HepG2 (cell line): ENCODE results near the gene ABHD17A. TPM values are rescaled to one million over a fixed set of nuclear protein-coding genes. Genes with fewer than 3 reads are reported as not detected.
A peak's percentile ranks its signal among the peaks of the same experiment; 100 is the strongest.

Source experiments
- DZIP1 ChIP-seq: sonication (generic); formaldehyde crosslinking; IDR thresholded peaks from 2 replicates; pipeline ENCODE4 v1.5.0; 2020; ENCODE audit warnings: mild to moderate bottlenecking, missing genetic modification reagents
- HNF1B ChIP-seq: sonication (generic); formaldehyde crosslinking; IDR thresholded peaks from 2 replicates; pipeline ENCODE4 v1.5.1; 2020; ENCODE audit warnings: mild to moderate bottlenecking, moderate library complexity, missing genetic modification reagents
- JUND ChIP-seq: sonication (generic); formaldehyde crosslinking; IDR thresholded peaks from 2 replicates; pipeline ENCODE4 v1.8.0; 2022; ENCODE audit warnings: mild to moderate bottlenecking, missing genetic modification reagents
- NAIF1 ChIP-seq: sonication (generic); formaldehyde crosslinking; IDR thresholded peaks from 2 replicates; pipeline ENCODE4 v1.5.0; 2020; ENCODE audit warnings: mild to moderate bottlenecking, missing genetic modification reagents, borderline replicate concordance
- NFYB ChIP-seq: sonication (generic); formaldehyde crosslinking; IDR thresholded peaks from 2 replicates; pipeline ENCODE4 v1.4.0; 2020; ENCODE audit warnings: missing genetic modification reagents
- RELA ChIP-seq: sonication (generic); formaldehyde crosslinking; IDR thresholded peaks from 2 replicates; pipeline ENCODE4 v1.4.0; 2020; ENCODE audit warnings: missing genetic modification reagents
- SIX4 ChIP-seq: sonication (generic); formaldehyde crosslinking; IDR thresholded peaks from 2 replicates; pipeline ENCODE4 v1.4.0; 2020; ENCODE audit warnings: missing genetic modification reagents
- SOX5 ChIP-seq: IDR thresholded peaks from 2 replicates; pipeline ENCODE4 v1.6.1; 2016; ENCODE audit warnings: borderline replicate concordance
- SPEN ChIP-seq: sonication (generic); formaldehyde crosslinking; IDR thresholded peaks from 2 replicates; pipeline ENCODE4 v1.5.1; 2020; ENCODE audit warnings: low read depth, mild to moderate bottlenecking, missing genetic modification reagents
- YEATS4 ChIP-seq: sonication (generic); formaldehyde crosslinking; IDR thresholded peaks from 2 replicates; pipeline ENCODE4 v1.4.0; 2020; ENCODE audit warnings: missing genetic modification reagents, borderline replicate concordance
- ZIK1 ChIP-seq: sonication (generic); formaldehyde crosslinking; IDR thresholded peaks from 2 replicates; pipeline ENCODE4 v1.5.0; 2020; ENCODE audit warnings: mild to moderate bottlenecking, low read depth, missing genetic modification reagents, borderline replicate concordance
- ZMAT3 ChIP-seq: sonication (generic); formaldehyde crosslinking; conservative IDR thresholded peaks from 2 replicates; pipeline ENCODE4 v1.7.0; 2021; ENCODE audit warnings: missing genetic modification reagents
- ZNF136 ChIP-seq: sonication (generic); formaldehyde crosslinking; IDR thresholded peaks from 2 replicates; pipeline ENCODE4 v1.8.1; 2022; ENCODE audit warnings: low read depth, mild to moderate bottlenecking, moderate library complexity, missing genetic modification reagents
- ZNF142 ChIP-seq: sonication (generic); formaldehyde crosslinking; IDR thresholded peaks from 2 replicates; pipeline ENCODE4 v1.4.0; 2020; ENCODE audit warnings: missing genetic modification reagents
- ZNF20 ChIP-seq: sonication (generic); formaldehyde crosslinking; IDR thresholded peaks from 2 replicates; pipeline ENCODE4 v1.4.0; 2020; ENCODE audit warnings: mild to moderate bottlenecking, moderate library complexity, missing genetic modification reagents
- ZNF274 ChIP-seq: sonication (generic); formaldehyde crosslinking; IDR thresholded peaks from 2 replicates; pipeline ENCODE4 v1.5.1; 2020; ENCODE audit warnings: mild to moderate bottlenecking, missing genetic modification reagents
- ZNF660 ChIP-seq: sonication (generic); formaldehyde crosslinking; IDR thresholded peaks from 2 replicates; pipeline ENCODE4 v1.5.1; 2020; ENCODE audit warnings: mild to moderate bottlenecking, low read depth, missing genetic modification reagents, borderline replicate concordance
- ZNF691 ChIP-seq: sonication (generic); formaldehyde crosslinking; IDR thresholded peaks from 2 replicates; pipeline ENCODE4 v1.4.0; 2020; ENCODE audit warnings: missing genetic modification reagents, low read depth, mild to moderate bottlenecking, borderline replicate concordance
- polyA plus RNA-seq, 8 experiments: library from polyadenylated mRNA; depleted of rRNA in 3 of 8; stranded (reverse) in 7 of 8; unstranded in 1 of 8; fragments of >200 nt; fragmentation: Illumina TruSeq in 4 of 8; extraction: Trizol in 4 of 8; gene quantifications; 2 replicates each; pipeline versions ENCODE4 v1.2.1 to v1.2.3, GENCODE V29; 2011 to 2016; ENCODE audit warnings: low read depth in 4 of 8, missing spikeins in 1 of 8, mixed read lengths in 1 of 8; ENCODE audit not compliant: insufficient read depth in 1 of 8
- total RNA-seq, 5 experiments: library from RNA; depleted of rRNA; stranded (reverse); fragments of >200 nt; fragmentation: Illumina TruSeq; extraction: Trizol; gene quantifications; 2 replicates each; pipeline ENCODE4 v1.2.3, GENCODE V29; 2016; ENCODE audit warnings: low read depth in 1 of 5

Gene ABHD17A
- total and polyA plus RNA-seq, 2 of the 13 experiments (the other 11 are each of a cell fraction or from before 2014, with no cell fraction given) = 27.7 to 40.8 TPM

GRCh38 chr19:1905110-1905862, 20.0 kb upstream of the ABHD17A start, which contains the start of the genes ADAT3 and SCAMP4 (continued):
- no peak for TF ChIP-seq ZNF20 (CRISPR knock-in tag)
- TF ChIP-seq ZNF660 = no peak
- TF ChIP-seq YEATS4 (CRISPR knock-in tag) = peak; percentile 81
- peak; percentile 66; the same call in 1 of the 2 replicates for TF ChIP-seq ZNF142 (CRISPR knock-in tag)
- TF ChIP-seq HNF1B = peak; percentile 86; the same call in 1 of the 2 replicates
- 0 out of 2 replicates have a peak, but pooled peaks have one; percentile 37 for TF ChIP-seq SIX4
- TF ChIP-seq ZNF136 (CRISPR knock-in tag) = no peak
- TF ChIP-seq ZIK1 (CRISPR knock-in tag) = no peak
- TF ChIP-seq ZMAT3 = 0 out of 2 replicates have a peak, but pooled peaks have one; percentile 3
- TF ChIP-seq NFYB (CRISPR knock-in tag) = peak; percentile 15; the same call in 1 of the 2 replicates
- no peak for TF ChIP-seq NAIF1 (CRISPR knock-in tag)
- peak; percentile 91 for TF ChIP-seq SPEN (CRISPR knock-in tag)
- peak; percentile 72; the same call in 1 of the 2 replicates for TF ChIP-seq DZIP1 (CRISPR knock-in tag)
- no peak for TF ChIP-seq JUND (CRISPR knock-in tag)
- peak; percentile 32; the same call in 1 of the 2 replicates for TF ChIP-seq ZNF274 (CRISPR knock-in tag)
- TF ChIP-seq ZNF691 (CRISPR knock-in tag) = 0 out of 2 replicates have a peak, but pooled peaks have one; percentile 20
- no peak for TF ChIP-seq RELA
- peak; percentile 34; the same call in 1 of the 2 replicates for TF ChIP-seq SOX5 (CRISPR knock-in tag)
